ENCODE results near the gene FGF8. TPM values are rescaled to one million over a fixed set of nuclear protein-coding genes. Genes with fewer than 3 reads are reported as not detected.

FGF8 gene
- total and polyA plus RNA-seq, 9 of the 15 experiments (the other 6 are each of a cell fraction or from before 2014, with no cell fraction given): 0.13 to 0.82 (median 0.37) TPM; not detected in 5

GRCh38 chr10:101817337-101818118 lies 41.6 kb upstream of the FGF8 start (continued):
- TF ChIP-seq ZNF398 (CRISPR knock-in tag; IDR thresholded peaks at IDR 0.05): no peak
- TF ChIP-seq MGA (IDR thresholded peaks at IDR 0.05): no peak
- peak; percentile 49 for TF ChIP-seq HMGN3 (IDR thresholded peaks at IDR 0.05; ENCODE audit: borderline replicate concordance, extremely low read depth, insufficient read length, low read depth, low read length)
- peak; percentile 51 for TF ChIP-seq TAF1 (IDR thresholded peaks at IDR 0.05; ENCODE audit: control insufficient read depth, extremely low read depth, insufficient read depth, low read length, severe bottlenecking)

Data from K562 (cell line).